Neutrophil (primary cell): ENCODE data around the gene LGR6.

Experiments used
- H3K27ac ChIP-seq: fragments of 200-600 bp; sonication (generic); 2 replicates; pipeline ENCODE4 v1.5.1; 2016; ENCODE audit warnings: mild to moderate bottlenecking, moderate library complexity
- H3K27me3 ChIP-seq: fragments of 200-600 bp; sonication (generic); 2 replicates; pipeline ENCODE4 v1.6.0; 2016; ENCODE audit warnings: mild to moderate bottlenecking
- H3K36me3 ChIP-seq: fragments of 200-600 bp; sonication (generic); 2 replicates; pipeline ENCODE4 v1.5.1; 2017
- H3K4me1 ChIP-seq, 2 experiments: fragments of 200-600 bp in 1 of 2; sonication (generic) in 1 of 2; 1 replicate in 1 of 2; 2 replicates in 1 of 2; pipeline versions ENCODE4 v1.5.1 to v1.6.1; 2013 to 2016; ENCODE audit warnings: low read depth in 1 of 2, low read length in 1 of 2, mild to moderate bottlenecking in 1 of 2, moderate library complexity in 1 of 2; ENCODE audit not compliant: control insufficient read depth in 1 of 2, insufficient read depth in 1 of 2
- H3K4me3 ChIP-seq, 2 experiments: fragments of 200-600 bp in 1 of 2; sonication (generic) in 1 of 2; 1 replicate in 1 of 2; 2 replicates in 1 of 2; pipeline ENCODE4 v1.5.1; 2013 to 2016; ENCODE audit warnings: low read depth in 1 of 2, low read length in 1 of 2, mild to moderate bottlenecking in 1 of 2, moderate library complexity in 1 of 2
- H3K9me3 ChIP-seq: fragments of 200-600 bp; sonication (generic); 2 replicates; pipeline ENCODE4 v1.5.1; 2016
- TF ChIP-seq, protein P1 (sequence below): fragments of 200-600 bp; sonication (generic); IDR thresholded peaks from 2 replicates; pipeline ENCODE4 v1.5.1; 2016; ENCODE audit warnings: antibody characterized with exemption

The LGR6 gene

DNA sequence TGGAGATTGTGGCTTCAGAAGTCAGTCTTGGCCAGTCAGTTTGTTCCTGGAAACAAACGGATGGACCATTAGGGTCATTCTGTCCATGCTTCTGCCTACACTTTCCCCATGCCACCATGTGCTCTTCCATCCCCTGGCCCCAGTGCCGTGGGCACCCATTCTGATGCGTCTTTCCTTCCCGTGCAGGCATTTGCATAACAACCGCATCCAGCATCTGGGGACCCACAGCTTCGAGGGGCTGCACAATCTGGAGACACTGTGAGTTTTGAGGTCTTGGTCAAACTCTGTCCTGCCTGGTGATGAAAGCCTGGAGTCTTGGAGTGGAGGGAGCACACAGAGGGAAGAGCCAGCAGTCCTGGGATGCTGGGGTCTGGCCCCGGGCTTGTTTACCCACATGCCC lies 87.0 kb downstream of the LGR6 start:
- Histone ChIP-seq H3K9me3 (no peaks in the 10 kb centered on the region), H3K27me3 (peaks cover 55% of the 10 kb centered on the region), H3K36me3 (no peaks in the 10 kb centered on the region), H3K4me1 (no peaks in the 10 kb centered on the region), H3K4me3 (no peak overlapping the region), H3K27ac (no peak overlapping the region)
- TF ChIP-seq, protein P1, sequence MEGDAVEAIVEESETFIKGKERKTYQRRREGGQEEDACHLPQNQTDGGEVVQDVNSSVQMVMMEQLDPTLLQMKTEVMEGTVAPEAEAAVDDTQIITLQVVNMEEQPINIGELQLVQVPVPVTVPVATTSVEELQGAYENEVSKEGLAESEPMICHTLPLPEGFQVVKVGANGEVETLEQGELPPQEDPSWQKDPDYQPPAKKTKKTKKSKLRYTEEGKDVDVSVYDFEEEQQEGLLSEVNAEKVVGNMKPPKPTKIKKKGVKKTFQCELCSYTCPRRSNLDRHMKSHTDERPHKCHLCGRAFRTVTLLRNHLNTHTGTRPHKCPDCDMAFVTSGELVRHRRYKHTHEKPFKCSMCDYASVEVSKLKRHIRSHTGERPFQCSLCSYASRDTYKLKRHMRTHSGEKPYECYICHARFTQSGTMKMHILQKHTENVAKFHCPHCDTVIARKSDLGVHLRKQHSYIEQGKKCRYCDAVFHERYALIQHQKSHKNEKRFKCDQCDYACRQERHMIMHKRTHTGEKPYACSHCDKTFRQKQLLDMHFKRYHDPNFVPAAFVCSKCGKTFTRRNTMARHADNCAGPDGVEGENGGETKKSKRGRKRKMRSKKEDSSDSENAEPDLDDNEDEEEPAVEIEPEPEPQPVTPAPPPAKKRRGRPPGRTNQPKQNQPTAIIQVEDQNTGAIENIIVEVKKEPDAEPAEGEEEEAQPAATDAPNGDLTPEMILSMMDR = no peak

DNA sequence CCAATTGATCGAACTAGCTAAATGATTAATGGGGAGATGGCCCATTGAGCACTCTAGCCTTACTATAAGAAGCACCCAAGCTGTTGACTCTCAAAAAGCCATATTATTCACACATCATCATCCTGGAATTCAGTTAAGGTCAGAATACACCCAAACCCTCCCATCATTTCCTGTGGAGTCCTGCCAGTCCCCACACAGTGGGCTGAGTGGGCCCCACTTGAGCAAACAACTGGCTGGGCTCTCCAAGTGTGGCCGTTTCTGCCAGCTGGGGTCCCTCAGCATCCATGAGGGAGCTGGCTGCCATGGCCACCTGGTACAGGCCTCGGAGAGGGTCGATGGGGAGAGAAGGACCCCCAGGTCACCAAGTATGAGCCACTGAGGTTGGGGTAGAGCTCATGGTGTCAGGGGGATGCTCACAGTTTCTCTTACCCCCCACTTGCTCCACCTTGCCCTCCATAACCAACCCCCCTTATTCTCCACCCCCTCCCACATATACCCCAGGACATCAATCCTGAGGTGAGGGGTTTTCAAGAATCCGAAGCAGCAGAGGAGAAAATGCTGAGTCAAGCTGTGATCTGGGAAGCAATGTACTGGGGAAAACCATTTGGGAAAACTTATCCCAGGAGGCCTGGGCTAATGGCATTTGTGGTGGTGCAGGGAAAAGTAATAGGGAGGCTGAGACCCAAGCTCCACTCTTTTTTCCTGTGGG lies 87.9 kb downstream of the LGR6 start:
- H3K27ac ChIP-seq = no peak overlapping the region

DNA sequence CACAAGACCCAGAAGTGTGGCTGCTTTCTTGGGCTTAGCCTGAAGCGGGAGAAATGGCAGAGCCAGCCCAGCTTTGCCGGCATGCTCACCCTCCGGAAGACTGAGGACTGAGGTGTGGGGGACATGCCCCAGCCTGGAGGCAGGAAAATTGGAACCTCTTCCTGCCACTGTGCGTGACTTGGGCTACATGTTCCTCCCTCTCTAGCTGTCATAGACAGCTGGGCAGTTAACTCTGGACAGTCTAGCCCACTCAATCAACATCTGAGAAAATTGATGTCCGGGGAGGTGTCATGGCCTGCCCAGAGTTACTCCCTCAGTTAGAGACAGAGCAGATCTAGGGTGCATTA lies 88.4 kb downstream of the LGR6 start:
- Histone ChIP-seq H3K4me3 (no peak overlapping the region), H3K27me3 (peaks cover 69% of the 10 kb centered on the region), H3K36me3 (no peaks in the 10 kb centered on the region), H3K9me3 (no peaks in the 10 kb centered on the region), H3K4me1 (no peaks in the 10 kb centered on the region), H3K27ac (no peak overlapping the region)
- TF ChIP-seq, protein P1 = no peak

More for the DNA sequence above, 87.9 kb downstream of the LGR6 start:
- H3K9me3 ChIP-seq = no peaks in the 10 kb centered on the region
- no peaks in the 10 kb centered on the region for H3K4me1 ChIP-seq
- TF ChIP-seq, protein P1 = no peak
- H3K36me3 ChIP-seq = no peaks in the 10 kb centered on the region
- H3K27me3 ChIP-seq = peaks cover 63% of the 10 kb centered on the region
- H3K4me3 ChIP-seq = no peak overlapping the region

DNA sequence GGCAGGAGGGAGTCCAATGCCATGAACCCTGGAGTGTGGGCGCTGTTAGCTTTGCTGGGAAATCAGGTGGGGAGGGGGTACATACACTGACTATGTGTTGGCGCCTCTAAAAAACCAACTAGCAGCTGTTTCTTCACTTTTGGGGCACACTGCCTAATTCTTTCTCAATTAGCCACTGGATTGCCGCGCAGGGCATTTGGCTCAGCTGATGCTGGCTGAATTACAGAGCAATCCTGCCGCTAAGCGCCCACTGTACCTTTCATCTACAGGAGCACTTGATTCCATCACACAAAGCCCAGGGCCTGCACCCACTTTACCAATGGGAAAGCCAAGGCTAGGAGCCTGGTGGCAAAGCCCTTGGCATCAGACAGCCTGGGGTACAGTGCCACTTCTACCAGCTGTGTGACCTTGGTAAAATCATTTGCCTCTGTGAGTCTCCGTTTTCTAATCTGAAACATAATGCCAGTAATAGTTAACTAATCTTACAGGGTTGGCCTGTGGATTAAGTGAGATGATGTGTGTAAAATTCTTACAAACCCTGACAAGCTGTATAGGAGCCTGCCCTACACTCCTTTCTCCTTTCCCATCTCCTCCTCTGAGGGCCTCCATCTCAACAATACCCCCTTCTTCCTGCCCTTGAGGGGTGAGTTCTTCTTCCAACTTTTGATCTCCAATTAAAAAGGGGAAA lies 89.1 kb downstream of the LGR6 start:
- Histone ChIP-seq H3K9me3 (no peaks in the 10 kb centered on the region), H3K36me3 (no peaks in the 10 kb centered on the region), H3K4me1 (no peaks in the 10 kb centered on the region), H3K27ac (no peak overlapping the region), H3K4me3 (no peak overlapping the region), H3K27me3 (peaks cover 75% of the 10 kb centered on the region)
- TF ChIP-seq, protein P1 = no peak

DNA sequence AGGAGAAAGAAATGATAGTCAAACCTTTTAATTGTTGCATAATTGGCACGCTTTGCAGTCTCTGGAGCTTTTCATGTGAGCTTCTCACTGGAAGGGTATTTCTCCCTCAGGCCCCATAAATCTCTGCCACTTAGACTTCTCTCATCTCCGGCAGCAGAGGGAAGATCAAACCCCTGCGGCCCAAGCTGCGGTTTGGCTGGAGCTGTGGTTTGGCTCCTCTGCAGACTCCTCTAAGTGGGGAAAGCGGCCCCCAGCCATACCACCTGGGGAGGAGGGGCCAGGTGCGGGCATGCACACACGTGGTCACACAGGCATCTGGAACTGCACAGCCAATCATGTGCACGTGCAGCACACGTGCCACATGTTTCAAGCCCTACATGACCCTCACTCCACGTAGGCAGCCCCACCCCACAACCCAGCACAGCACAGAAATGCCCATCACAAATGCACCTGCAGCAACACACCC lies 89.8 kb downstream of the LGR6 start:
- H3K27ac ChIP-seq = no peak overlapping the region
- no peaks in the 10 kb centered on the region for H3K4me1 ChIP-seq
- TF ChIP-seq, protein P1 = no peak
- no peaks in the 10 kb centered on the region for H3K36me3 ChIP-seq
- H3K9me3 ChIP-seq = no peaks in the 10 kb centered on the region
- peaks cover 77% of the 10 kb centered on the region for H3K27me3 ChIP-seq
- H3K4me3 ChIP-seq = no peak overlapping the region
